Measurements from ENCODE around the gene FBXL16. TPM values are rescaled to one million over a fixed set of nuclear protein-coding genes. Genes with fewer than 3 reads are reported as not detected.

Gene FBXL16
- total and polyA plus RNA-seq, 8 donors = 0.60 to 17.7 (median 2.3) TPM

DNA sequence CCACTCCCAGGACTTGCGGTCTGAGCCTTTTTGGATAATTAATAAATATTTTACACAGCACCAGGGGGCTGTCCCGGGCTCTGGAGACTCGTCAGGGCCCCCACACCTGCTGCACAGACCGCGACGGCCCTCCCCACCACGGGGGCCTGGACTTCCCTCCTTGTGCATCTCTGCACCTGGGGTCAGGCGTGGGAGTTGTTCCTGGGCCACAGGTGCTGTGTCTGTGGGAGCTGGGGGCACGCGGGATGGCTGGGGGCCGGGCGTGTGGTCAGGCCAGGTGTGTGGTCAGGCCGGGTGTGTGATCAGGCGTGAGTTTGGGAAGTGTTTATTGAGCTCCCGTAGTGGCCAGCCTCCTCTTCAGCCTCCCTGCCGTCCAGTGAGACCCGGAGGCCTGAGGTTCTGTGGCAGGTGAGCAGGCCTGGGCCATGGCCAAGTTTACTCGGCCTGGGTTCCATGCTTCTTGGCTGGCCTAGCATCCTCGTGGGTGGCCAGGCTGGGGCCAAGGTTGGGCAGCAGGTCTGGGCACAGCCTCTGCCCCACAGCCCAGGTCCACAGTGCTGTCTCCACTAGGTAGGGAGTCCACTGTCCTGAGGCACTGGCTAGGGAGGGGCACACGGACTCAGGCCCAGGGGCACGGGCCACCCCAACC lies 27.3 kb downstream of the FBXL16 start:
- DNase-seq (peak in 2 of 6 donors; percentile 55 to 85), ATAC-seq (no peak), FAIRE-seq (no peak)
- TF ChIP-seq, protein P1, sequence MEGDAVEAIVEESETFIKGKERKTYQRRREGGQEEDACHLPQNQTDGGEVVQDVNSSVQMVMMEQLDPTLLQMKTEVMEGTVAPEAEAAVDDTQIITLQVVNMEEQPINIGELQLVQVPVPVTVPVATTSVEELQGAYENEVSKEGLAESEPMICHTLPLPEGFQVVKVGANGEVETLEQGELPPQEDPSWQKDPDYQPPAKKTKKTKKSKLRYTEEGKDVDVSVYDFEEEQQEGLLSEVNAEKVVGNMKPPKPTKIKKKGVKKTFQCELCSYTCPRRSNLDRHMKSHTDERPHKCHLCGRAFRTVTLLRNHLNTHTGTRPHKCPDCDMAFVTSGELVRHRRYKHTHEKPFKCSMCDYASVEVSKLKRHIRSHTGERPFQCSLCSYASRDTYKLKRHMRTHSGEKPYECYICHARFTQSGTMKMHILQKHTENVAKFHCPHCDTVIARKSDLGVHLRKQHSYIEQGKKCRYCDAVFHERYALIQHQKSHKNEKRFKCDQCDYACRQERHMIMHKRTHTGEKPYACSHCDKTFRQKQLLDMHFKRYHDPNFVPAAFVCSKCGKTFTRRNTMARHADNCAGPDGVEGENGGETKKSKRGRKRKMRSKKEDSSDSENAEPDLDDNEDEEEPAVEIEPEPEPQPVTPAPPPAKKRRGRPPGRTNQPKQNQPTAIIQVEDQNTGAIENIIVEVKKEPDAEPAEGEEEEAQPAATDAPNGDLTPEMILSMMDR (IDR thresholded peaks at IDR 0.05) = no peak
- intact Hi-C loops (cut with DNase I) = no loop called here
- Histone ChIP-seq H3K27me3 (no peaks in the 10 kb centered on the region), H3K9me3 (no peaks in the 10 kb centered on the region), H3K36me3 (peaks cover 0 to 15% (median 13%) of the 10 kb centered on the region in 3 donors), H3K27ac (peak overlapping the region in 1 of 4 donors; percentile 74), H3K4me3 (no peak overlapping the region), H3K4me1 (peaks cover 9 to 19% (median 17%) of the 10 kb centered on the region in 3 donors)
- 72 to 75% methylated on average over 19 to 21 of the region's 21 CpGs for whole genome bisulfite sequencing, 2 donors

DNA sequence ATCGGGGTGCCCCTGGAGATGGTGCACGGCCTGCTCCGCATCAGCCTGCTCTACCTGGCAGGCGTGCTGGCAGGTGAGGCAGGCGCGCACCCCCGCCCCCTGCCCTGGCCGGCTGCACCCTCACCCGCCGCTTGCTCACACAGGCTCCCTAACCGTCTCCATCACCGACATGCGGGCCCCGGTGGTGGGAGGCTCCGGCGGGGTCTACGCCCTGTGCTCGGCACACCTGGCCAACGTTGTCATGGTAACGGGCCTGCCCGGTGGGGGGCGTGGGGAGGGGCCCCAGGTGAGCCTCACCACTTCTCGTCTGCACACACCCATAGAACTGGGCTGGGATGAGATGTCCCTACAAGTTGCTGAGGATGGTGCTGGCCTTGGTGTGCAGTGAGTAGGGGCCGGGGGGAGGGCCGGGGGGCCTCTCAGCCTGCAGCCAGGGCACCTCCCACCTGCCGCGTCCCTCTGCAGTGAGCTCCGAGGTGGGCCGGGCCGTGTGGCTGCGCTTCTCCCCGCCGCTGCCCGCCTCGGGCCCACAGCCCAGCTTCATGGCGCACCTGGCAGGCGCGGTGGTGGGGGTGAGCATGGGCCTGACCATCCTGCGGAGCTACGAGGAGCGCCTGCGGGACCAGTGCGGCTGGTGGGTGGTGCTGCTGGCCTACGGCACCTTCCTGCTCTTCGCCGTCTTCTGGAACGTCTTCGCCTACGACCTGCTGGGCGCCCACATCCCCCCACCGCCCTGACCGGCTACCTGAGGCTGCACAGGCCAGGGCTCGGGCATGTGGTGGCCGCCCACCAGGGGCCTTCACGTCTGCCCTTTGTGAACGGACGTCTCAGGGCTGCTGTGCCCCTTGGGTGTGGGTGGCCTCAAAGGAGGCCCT lies 28.0 kb downstream of the FBXL16 start:
- H3K4me1 ChIP-seq = peaks cover 9 to 13% (median 12%) of the 10 kb centered on the region in 3 donors

DNA sequence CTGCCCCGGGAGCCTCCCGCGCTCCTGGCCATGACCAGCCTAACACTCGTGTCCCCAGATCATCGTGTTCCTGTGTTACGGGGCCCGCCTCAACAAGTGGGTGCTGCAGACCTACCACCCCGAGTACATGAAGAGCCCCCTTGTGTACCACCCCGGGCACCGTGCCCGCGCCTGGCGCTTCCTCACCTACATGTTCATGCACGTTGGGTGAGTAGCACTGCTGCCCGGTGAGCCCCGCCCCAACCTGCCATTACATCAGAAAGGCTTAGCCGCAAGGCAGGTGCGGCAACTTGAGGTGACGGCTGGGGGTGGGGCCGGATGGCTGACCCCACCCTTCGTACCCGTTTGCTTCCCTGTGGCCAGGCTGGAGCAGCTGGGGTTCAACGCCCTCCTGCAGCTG lies 28.7 kb downstream of the FBXL16 start:
- TF ChIP-seq, protein P1 (IDR thresholded peaks at IDR 0.05) = no peak
- intact Hi-C loops (cut with DNase I) = no loop called here
- Histone ChIP-seq H3K36me3 (peaks cover 0 to 19% (median 17%) of the 10 kb centered on the region in 3 donors), H3K27ac (no peak overlapping the region), H3K27me3 (no peaks in the 10 kb centered on the region), H3K4me3 (no peak overlapping the region), H3K9me3 (no peaks in the 10 kb centered on the region), H3K4me1 (peaks cover 9 to 11% (median 9%) of the 10 kb centered on the region in 3 donors)
- DNase-seq (peak in 2 of 6 donors; percentile 33 to 84), FAIRE-seq (no peak), ATAC-seq (no peak)
- WGBS, 2 donors = 76 to 82% methylated on average over 23 of the region's 23 CpGs

More for the DNA sequence above, 28.0 kb downstream of the FBXL16 start:
- peaks cover 0 to 19% (median 17%) of the 10 kb centered on the region in 3 donors for H3K36me3 ChIP-seq
- intact Hi-C loops (cut with DNase I) = no loop called here
- no peak overlapping the region for H3K27ac ChIP-seq
- ATAC-seq = no peak
- peak in 2 of 6 donors; percentile 39 to 87 for DNase-seq
- FAIRE-seq = no peak
- WGBS, 2 donors = 77 to 78% methylated on average over 49 to 57 of the region's 57 CpGs
- TF ChIP-seq, protein P1 (IDR thresholded peaks at IDR 0.05) = no peak
- H3K9me3 ChIP-seq = no peaks in the 10 kb centered on the region
- no peaks in the 10 kb centered on the region for H3K27me3 ChIP-seq
- no peak overlapping the region for H3K4me3 ChIP-seq

DNA sequence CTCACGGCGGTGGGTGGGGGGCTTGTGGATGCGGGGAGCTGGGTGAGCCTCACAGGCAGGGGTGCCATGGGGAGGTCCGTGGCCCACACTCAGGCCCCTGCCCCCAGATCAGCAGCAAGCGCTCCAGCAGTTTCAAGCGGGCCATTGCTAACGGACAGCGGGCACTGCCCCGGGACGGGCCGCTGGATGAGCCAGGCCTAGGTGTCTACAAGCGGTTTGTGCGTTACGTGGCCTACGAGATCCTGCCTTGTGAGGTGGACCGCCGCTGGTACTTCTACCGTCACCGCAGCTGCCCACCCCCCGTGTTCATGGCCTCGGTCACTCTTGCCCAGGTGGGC lies 29.1 kb downstream of the FBXL16 start:
- TF ChIP-seq, protein P1 (IDR thresholded peaks at IDR 0.05) = no peak
- peaks cover 5 to 7% (median 6%) of the 10 kb centered on the region in 3 donors for H3K4me1 ChIP-seq
- no peaks in the 10 kb centered on the region for H3K9me3 ChIP-seq
- H3K27me3 ChIP-seq = no peaks in the 10 kb centered on the region
- 88 to 92% methylated on average over 18 to 21 of the region's 21 CpGs for WGBS, 2 donors
- intact Hi-C loops (cut with DNase I) = no loop called here
- FAIRE-seq (no peak), DNase-seq (no peak), ATAC-seq (no peak)
- H3K27ac ChIP-seq = no peak overlapping the region
- H3K36me3 ChIP-seq = peaks cover 0 to 17% (median 15%) of the 10 kb centered on the region in 3 donors
- no peak overlapping the region for H3K4me3 ChIP-seq
